Esophagus (tissue), 2 donors: ENCODE results near the gene BCL3. TPM values are rescaled to one million over a fixed set of nuclear protein-coding genes. Genes with fewer than 3 reads are reported as not detected.
"Not testable (repeated sequence)": the region's sequence is repeated elsewhere in the genome, so short reads cannot be mapped to it uniquely, and the experiment has no call there.

Experiments used
- H3K27ac ChIP-seq, 2 donors: one replicate each; pipeline ENCODE4 v1.5.1; 2013; ENCODE audit warnings: low read depth in 2 of 2, mild to moderate bottlenecking in 2 of 2, inconsistent platforms in 1 of 2, low read length in 1 of 2, moderate library complexity in 1 of 2
- H3K27me3 ChIP-seq, 2 donors: one replicate each; pipeline ENCODE4 v1.6.1; 2013; ENCODE audit warnings: low read length in 2 of 2, control low read depth in 1 of 2, mild to moderate bottlenecking in 1 of 2; ENCODE audit not compliant: insufficient read depth in 2 of 2, control insufficient read depth in 1 of 2
- H3K36me3 ChIP-seq, 2 donors: one replicate each; pipeline ENCODE4 v1.6.1; 2013; ENCODE audit warnings: low read length in 1 of 2; ENCODE audit not compliant: control insufficient read depth in 2 of 2, insufficient read depth in 2 of 2
- H3K4me1 ChIP-seq, 2 donors: one replicate each; pipeline ENCODE4 v1.6.1; 2013; ENCODE audit warnings: low read length in 1 of 2; ENCODE audit not compliant: control insufficient read depth in 2 of 2, insufficient read depth in 2 of 2
- H3K4me3 ChIP-seq, 2 donors: one replicate each; pipeline ENCODE4 v1.5.1; 2013; ENCODE audit warnings: low read length in 2 of 2, mild to moderate bottlenecking in 2 of 2, low read depth in 1 of 2, moderate library complexity in 1 of 2
- H3K9me3 ChIP-seq, 2 donors: one replicate each; pipeline ENCODE4 v1.6.1; 2013; ENCODE audit warnings: mild to moderate bottlenecking in 2 of 2, low read depth in 1 of 2, low read length in 1 of 2, moderate library complexity in 1 of 2; ENCODE audit not compliant: control insufficient read depth in 2 of 2, insufficient read depth in 1 of 2
- WGBS, 2 donors: extraction: QIAGEN DNeasy Blood & Tissue Kit; methylation state at CpG; one replicate each; pipeline ENCODE4 v1.1.7; 2013; 5-methylcytosine and 5-hydroxymethylcytosine counted together
- polyA plus RNA-seq, 2 donors: library from polyadenylated mRNA; stranded (reverse); fragments of 200-250 nt; gene quantifications; one replicate each; pipeline ENCODE4 v1.2.3, GENCODE V29; 2013
- donor health status: healthy with polysubstance abuse.
- donor health status: Bipolar disorder and iron deficiency.

The BCL3 gene
- polyA plus RNA-seq, 2 donors: 64.5 to 107 TPM

GRCh38 chr19:44720396-44720795 lies 28.1 kb upstream of the BCL3 start:
- not testable (repeated sequence) for H3K9me3 ChIP-seq, H3K36me3 ChIP-seq, H3K27ac ChIP-seq, H3K27me3 ChIP-seq, H3K4me3 ChIP-seq
- H3K4me1 ChIP-seq: peaks cover 6 to 14% of the 10 kb centered on the region in 2 donors
- 92% methylated on average over 9 of the region's 9 CpGs for WGBS, 2 donors

- no peak overlapping the region for H3K4me3 ChIP-seq
- 78 to 84% methylated on average over 6 of the region's 6 CpGs for WGBS, 2 donors
- peaks cover 6 to 18% of the 10 kb centered on the region in 2 donors for H3K4me1 ChIP-seq
- H3K27me3 ChIP-seq: no peaks in the 10 kb centered on the region
- H3K27ac ChIP-seq: no peak overlapping the region
- H3K9me3 ChIP-seq: no peaks in the 10 kb centered on the region
- no peaks in the 10 kb centered on the region for H3K36me3 ChIP-seq
Observed at GRCh38 chr19:44720945-44721344, 27.6 kb upstream of the BCL3 start.

GRCh38 chr19:44721369-44721768 lies 27.1 kb upstream of the BCL3 start:
- peaks cover 6 to 18% of the 10 kb centered on the region in 2 donors for H3K4me1 ChIP-seq
- not testable (repeated sequence) for H3K27ac ChIP-seq, H3K9me3 ChIP-seq, H3K36me3 ChIP-seq, H3K4me3 ChIP-seq, H3K27me3 ChIP-seq
- 85 to 87% methylated on average over 5 of the region's 5 CpGs for WGBS, 2 donors

- Histone ChIP-seq H3K4me1 (peaks cover 8 to 18% of the 10 kb centered on the region in 2 donors), H3K27ac (peak overlapping the region in 1 of 2 donors; percentile 35), H3K36me3 (no peaks in the 10 kb centered on the region), H3K27me3 (no peaks in the 10 kb centered on the region), H3K9me3 (no peaks in the 10 kb centered on the region), H3K4me3 (no peak overlapping the region)
- WGBS, 2 donors: 45 to 53% methylated on average over 21 of the region's 21 CpGs
Observed at GRCh38 chr19:44722131-44723121, 26.1 kb upstream of the BCL3 start.

- WGBS, 2 donors: 40 to 46% methylated on average over 10 of the region's 10 CpGs
- no peaks in the 10 kb centered on the region for H3K36me3 ChIP-seq
- no peaks in the 10 kb centered on the region for H3K27me3 ChIP-seq
- peaks cover 4 to 16% of the 10 kb centered on the region in 2 donors for H3K4me1 ChIP-seq
- H3K9me3 ChIP-seq: no peaks in the 10 kb centered on the region
- peak overlapping the region; percentile 21 to 52 for H3K27ac ChIP-seq
- H3K4me3 ChIP-seq: peak overlapping the region in 1 of 2 donors; percentile 18
Observed at GRCh38 chr19:44723299-44723951, 25.1 kb upstream of the BCL3 start.

GRCh38 chr19:44723952-44724319 lies 24.6 kb upstream of the BCL3 start:
- H3K4me3 ChIP-seq: peak overlapping the region in 1 of 2 donors; percentile 18
- H3K27ac ChIP-seq: peak overlapping the region; percentile 8 to 79
- no peaks in the 10 kb centered on the region for H3K36me3 ChIP-seq
- H3K4me1 ChIP-seq: peaks cover 4 to 13% of the 10 kb centered on the region in 2 donors
- 11 to 12% methylated on average over 7 of the region's 7 CpGs for WGBS, 2 donors
- H3K9me3 ChIP-seq: no peaks in the 10 kb centered on the region
- no peaks in the 10 kb centered on the region for H3K27me3 ChIP-seq

- H3K4me1 ChIP-seq: peaks cover 2 to 10% of the 10 kb centered on the region in 2 donors
- H3K9me3 ChIP-seq: no peaks in the 10 kb centered on the region
- H3K27ac ChIP-seq: peak overlapping the region; percentile 24 to 44
- 19 to 20% methylated on average over 18 of the region's 18 CpGs for WGBS, 2 donors
- no peaks in the 10 kb centered on the region for H3K36me3 ChIP-seq
- H3K4me3 ChIP-seq: peak overlapping the region in 1 of 2 donors; percentile 0
- H3K27me3 ChIP-seq: no peaks in the 10 kb centered on the region
Observed at GRCh38 chr19:44725251-44725650, 23.3 kb upstream of the BCL3 start.

GRCh38 chr19:44725684-44726083 lies 22.8 kb upstream of the BCL3 start:
- WGBS, 2 donors: 65 to 85% methylated on average over 5 of the region's 5 CpGs
- Histone ChIP-seq H3K4me1 (peaks cover 2 to 10% of the 10 kb centered on the region in 2 donors), H3K36me3 (no peaks in the 10 kb centered on the region), H3K27me3 (no peaks in the 10 kb centered on the region), H3K27ac (peak overlapping the region; percentile 24 to 44), H3K9me3 (no peaks in the 10 kb centered on the region), H3K4me3 (no peak overlapping the region)

- H3K36me3 ChIP-seq: no peaks in the 10 kb centered on the region
- WGBS, 2 donors: 87 to 91% methylated on average over 12 of the region's 12 CpGs
- no peaks in the 10 kb centered on the region for H3K27me3 ChIP-seq
- H3K27ac ChIP-seq: peak overlapping the region in 1 of 2 donors; percentile 15
- H3K4me1 ChIP-seq: peaks cover 2 to 10% of the 10 kb centered on the region in 2 donors
- H3K4me3 ChIP-seq: no peak overlapping the region
- no peaks in the 10 kb centered on the region for H3K9me3 ChIP-seq
Observed at GRCh38 chr19:44726465-44726864, 22.0 kb upstream of the BCL3 start.
